GM18526 (cell line): Measurements from ENCODE around the gene FGD2.

ENCODE experiments used
- POLR2A ChIP-seq: IDR thresholded peaks from 3 replicates; pipeline ENCODE4 v1.6.1; 2011; ENCODE audit not compliant: insufficient read length; ENCODE audit errors: extremely low read depth

The FGD2 gene

DNA sequence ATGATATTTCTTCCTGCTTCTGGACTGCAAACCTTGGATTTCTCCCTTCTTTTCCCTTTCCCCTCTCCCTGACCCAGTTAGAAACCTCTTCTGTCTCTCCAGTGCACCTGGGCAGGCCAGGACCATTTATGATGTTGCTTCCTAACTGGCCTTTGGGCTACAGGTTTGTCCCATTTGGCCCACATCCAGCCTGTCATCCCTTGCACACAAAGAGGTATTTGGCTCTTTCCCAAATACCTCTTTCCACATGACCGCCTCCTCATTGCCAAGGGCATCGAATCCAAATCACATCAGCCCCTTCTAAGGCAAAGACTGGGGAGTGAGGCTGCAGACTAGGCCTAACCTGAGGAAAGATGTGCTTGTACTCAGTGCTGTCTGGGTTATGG, 13.6 kb downstream of the FGD2 start:
- no peak for TF ChIP-seq POLR2A

- no peak for TF ChIP-seq POLR2A
These were observed 14.9 kb downstream of the FGD2 start for GRCh38 chr6:37020381-37020780.

DNA sequence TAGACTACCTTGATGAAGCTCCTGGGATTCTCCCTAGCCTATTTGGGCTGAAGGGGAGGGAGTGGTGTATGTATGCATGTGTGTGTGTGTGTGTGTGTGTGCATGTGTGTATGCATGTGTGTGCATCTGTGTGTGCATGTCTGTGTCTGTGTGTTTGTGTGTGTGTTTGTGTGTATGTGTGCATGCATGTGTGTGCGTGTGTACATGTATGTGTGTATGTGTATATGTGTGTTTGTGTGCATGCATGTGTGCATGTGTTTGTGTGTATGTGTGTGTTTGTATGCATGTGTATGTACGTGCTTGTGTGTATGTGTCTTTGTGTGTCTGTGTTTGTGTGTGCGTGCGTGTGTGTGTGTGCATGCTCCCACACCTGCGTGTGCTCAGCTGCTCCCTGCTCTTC, 15.4 kb downstream of the FGD2 start:
- TF ChIP-seq POLR2A = no peak

GRCh38 chr6:37021356-37022129, 16.1 kb downstream of the FGD2 start:
- no peak for TF ChIP-seq POLR2A

- TF ChIP-seq POLR2A = no peak
These were observed 16.8 kb downstream of the FGD2 start for GRCh38 chr6:37022135-37022863.

- TF ChIP-seq POLR2A = no peak
These were observed 19.3 kb downstream of the FGD2 start for GRCh38 chr6:37024656-37025337.

DNA sequence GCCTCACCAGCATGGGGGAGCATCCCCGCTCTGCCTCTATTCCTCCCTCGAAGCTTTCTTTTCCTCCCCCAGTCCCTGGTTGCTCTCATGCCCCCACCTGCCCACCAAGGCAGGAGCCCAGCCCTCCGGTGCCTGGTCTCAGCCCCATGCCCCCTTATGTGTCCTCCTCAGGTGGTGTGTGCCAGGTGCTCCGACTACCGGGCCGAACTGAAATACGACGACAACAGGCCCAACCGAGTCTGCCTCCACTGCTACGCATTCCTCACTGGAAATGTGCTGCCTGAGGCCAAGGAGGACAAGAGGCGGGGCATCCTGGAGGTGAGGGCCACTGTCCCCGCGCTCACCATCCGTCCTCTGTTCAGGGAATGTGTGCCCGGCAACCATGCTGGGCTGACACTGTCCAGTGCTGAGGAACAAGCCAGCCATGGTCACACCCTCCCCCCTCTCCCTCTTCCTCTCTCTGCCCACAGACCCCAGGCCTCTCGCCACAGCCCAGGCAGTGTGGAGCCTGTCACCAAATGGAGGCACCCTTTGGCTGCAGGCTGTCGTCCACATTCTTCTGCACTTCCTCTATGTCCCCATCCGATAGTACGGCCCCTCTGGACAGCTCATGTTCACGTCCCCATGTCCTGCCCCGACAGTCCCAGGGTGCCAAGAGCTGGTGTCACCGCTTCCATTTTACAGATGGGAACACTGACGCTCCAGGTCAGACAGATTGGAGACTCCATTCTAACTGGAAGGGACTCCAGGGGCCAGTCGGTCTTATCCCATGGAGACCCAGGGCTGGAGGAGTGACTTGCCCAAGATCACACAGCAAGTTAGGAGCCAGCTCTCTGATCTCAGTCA, 20.4 kb downstream of the FGD2 start:
- TF ChIP-seq POLR2A = no peak

DNA sequence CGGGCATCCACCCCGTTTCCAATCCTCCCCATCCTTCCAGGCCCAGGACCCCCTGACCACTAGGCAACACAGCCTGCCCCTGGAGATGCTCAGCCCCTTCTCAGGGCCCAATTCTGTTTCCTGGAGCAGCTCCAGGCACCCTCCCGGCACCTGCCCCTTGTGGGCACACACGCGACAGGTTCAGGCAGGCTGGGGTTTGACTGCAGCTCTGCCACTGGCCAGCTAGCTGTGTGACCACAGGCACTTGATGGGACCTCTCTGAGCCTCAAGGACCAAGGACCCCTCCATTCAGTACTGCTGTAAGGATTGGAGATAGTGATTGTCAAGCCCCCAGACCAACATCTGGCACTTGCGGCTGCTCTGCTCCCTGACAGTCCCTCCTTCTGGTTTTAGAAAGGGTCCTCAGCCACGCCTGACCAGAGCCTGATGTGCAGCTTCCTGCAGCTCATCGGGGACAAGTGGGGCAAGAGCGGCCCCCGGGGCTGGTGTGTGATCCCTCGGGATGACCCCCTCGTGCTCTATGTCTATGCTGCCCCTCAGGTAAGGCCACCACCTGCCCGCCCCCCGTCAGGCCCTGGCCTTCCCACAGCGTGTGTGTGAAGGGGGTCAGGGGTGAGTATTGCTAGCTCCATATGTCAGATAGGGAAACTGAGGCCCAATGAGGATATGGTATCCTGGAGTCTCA, 21.7 kb downstream of the FGD2 start:
- TF ChIP-seq POLR2A = no peak

DNA sequence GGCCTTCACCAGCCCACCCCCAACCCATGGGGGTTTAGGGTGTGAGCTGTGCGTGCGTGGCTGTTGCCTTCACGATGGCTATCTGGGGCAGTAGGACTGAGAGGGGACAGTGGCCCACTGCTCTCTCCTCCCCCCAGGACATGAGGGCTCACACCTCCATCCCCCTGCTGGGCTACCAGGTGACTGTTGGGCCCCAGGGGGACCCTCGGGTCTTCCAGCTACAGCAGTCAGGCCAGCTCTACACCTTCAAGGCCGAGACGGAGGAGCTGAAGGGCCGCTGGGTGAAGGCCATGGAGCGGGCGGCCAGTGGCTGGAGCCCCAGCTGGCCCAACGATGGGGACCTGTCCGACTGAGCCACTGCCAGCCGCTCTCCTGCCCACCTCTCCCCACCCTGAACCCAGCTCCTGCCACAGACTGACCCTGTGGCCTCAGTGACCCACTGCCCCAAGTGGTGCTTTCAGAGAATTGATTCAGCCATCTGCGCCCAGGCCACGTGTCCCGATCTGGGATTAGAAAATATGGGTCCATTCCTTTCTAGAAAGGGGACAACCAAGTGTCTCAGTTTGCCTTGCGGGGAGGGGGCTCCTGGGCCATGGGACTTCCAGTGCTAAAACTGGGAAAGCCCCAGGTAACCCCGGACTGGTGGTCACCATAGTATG, 22.5 kb downstream of the FGD2 start:
- no peak for TF ChIP-seq POLR2A

- no peak for TF ChIP-seq POLR2A
These were observed 24.0 kb downstream of the FGD2 start for GRCh38 chr6:37029249-37029971.

DNA sequence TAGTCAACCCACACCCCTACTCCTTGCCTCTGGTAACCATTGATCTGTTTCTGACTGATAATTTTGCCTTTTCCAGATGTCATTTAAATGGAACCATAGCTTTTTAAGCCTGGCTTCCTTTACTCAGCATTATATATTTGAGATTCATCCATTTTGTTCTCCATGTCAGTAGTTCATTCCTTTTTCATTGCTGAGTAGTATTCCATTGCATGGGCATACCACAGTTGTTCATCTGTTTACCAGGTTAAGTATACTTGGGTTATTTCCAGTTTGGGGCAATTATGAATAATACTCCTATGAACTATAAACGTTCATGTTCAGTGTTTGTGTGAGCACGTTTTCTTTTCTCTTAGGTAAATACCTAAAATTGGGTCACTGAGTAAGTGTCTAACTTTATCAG, 25.1 kb downstream of the FGD2 start:
- TF ChIP-seq POLR2A = no peak

GRCh38 chr6:37032239-37032638, 26.8 kb downstream of the FGD2 start:
- TF ChIP-seq POLR2A = no peak

GRCh38 chr6:37033255-37033654, 27.8 kb downstream of the FGD2 start:
- no peak for TF ChIP-seq POLR2A
